SK-N-MC (cell line): ENCODE results near the gene ANXA1.

Experiments used
- EZH2 ChIP-seq: fragments of 200-600 bp; sonication (generic); IDR thresholded peaks from one replicate; pipeline ENCODE4 v1.6.1; 2017; ENCODE audit warnings: antibody characterized with exemption
- FOXP2 ChIP-seq: optimal IDR thresholded peaks from 2 replicates; pipeline ENCODE3; 2011; ENCODE audit warnings: mild to moderate bottlenecking, moderate library complexity; ENCODE audit not compliant: insufficient read depth; ENCODE audit errors: extremely low read length, control extremely low read depth
- POLR2AphosphoS5 ChIP-seq: IDR thresholded peaks from 2 replicates; pipeline ENCODE4 v1.6.1; 2012; ENCODE audit warnings: mild to moderate bottlenecking, low read depth, low read length, borderline replicate concordance

DNA sequence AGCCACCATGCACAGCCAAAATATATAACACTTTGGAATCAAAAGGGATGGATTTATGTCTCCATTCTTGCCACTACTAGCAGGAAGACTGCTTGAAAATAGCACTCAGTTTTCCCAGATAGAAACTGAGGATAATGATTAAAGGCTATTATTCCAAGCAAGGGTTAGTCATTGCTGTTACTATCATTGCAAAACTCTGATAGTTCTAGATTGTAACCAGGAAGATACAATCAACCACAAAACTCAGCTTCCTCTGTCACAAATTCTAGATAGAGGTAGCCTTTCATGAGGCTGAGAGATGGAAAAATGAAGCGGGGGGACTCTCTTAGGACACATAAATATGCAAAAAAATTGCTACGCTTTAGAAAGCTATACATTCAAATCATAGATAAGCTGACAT, 3.1 kb downstream of the ANXA1 start:
- TF ChIP-seq POLR2AphosphoS5 = no peak
- TF ChIP-seq EZH2 = no peak
- no peak for TF ChIP-seq FOXP2
